ENCODE results near the gene SLC26A1. TPM values are rescaled to one million over a fixed set of nuclear protein-coding genes. Genes with fewer than 3 reads are reported as not detected.

Gene SLC26A1
- total RNA-seq, 1 experiment from 2014 or later: 0.68 TPM

- no peaks in the 10 kb centered on the region for H3K27me3 Mint-ChIP-seq (ENCODE audit: unreplicated experiment)
- intact Hi-C loops (cut with micrococcal nuclease; ENCODE audit: unreplicated experiment): no loop called here
- H3K27ac Mint-ChIP-seq (ENCODE audit: unreplicated experiment): no peak overlapping the region
- DNase-seq: no peak
- CTCF ChIA-PET: no interaction called here
- BruUV-seq (replicated peaks): no TSS peak
- no peak overlapping the region for H3K4me3 Mint-ChIP-seq (ENCODE audit: low read depth, unreplicated experiment)
- no peak for TF ChIP-seq CTCF (IDR thresholded peaks at IDR 0.05; ENCODE audit: unreplicated experiment)
- no peaks in the 10 kb centered on the region for H3K4me1 Mint-ChIP-seq (ENCODE audit: low read depth, unreplicated experiment)
- H3K9me3 Mint-ChIP-seq (ENCODE audit: low read depth, unreplicated experiment): no peaks in the 10 kb centered on the region
- peaks cover 6% of the 10 kb centered on the region for H3K36me3 Mint-ChIP-seq (ENCODE audit: insufficient read depth, unreplicated experiment)
These were observed 39.7 kb upstream of the SLC26A1 start for GRCh38 chr4:1032861-1033260.

GRCh38 chr4:1031956-1032795, 39.0 kb upstream of the SLC26A1 start:
- H3K4me1 Mint-ChIP-seq (ENCODE audit: low read depth, unreplicated experiment): no peaks in the 10 kb centered on the region
- peaks cover 10% of the 10 kb centered on the region for H3K36me3 Mint-ChIP-seq (ENCODE audit: insufficient read depth, unreplicated experiment)
- intact Hi-C loops (cut with micrococcal nuclease; ENCODE audit: unreplicated experiment): no loop called here
- H3K4me3 Mint-ChIP-seq (ENCODE audit: low read depth, unreplicated experiment): no peak overlapping the region
- no peak overlapping the region for H3K27ac Mint-ChIP-seq (ENCODE audit: unreplicated experiment)
- DNase-seq: peak; percentile 38
- H3K27me3 Mint-ChIP-seq (ENCODE audit: unreplicated experiment): no peaks in the 10 kb centered on the region
- BruUV-seq (replicated peaks): no TSS peak
- CTCF ChIA-PET: no interaction called here
- no peaks in the 10 kb centered on the region for H3K9me3 Mint-ChIP-seq (ENCODE audit: low read depth, unreplicated experiment)
- TF ChIP-seq CTCF (IDR thresholded peaks at IDR 0.05; ENCODE audit: unreplicated experiment): no peak

GRCh38 chr4:1031346-1031745, 38.1 kb upstream of the SLC26A1 start:
- H3K9me3 Mint-ChIP-seq (ENCODE audit: low read depth, unreplicated experiment): no peaks in the 10 kb centered on the region
- peaks cover 17% of the 10 kb centered on the region for H3K36me3 Mint-ChIP-seq (ENCODE audit: insufficient read depth, unreplicated experiment)
- DNase-seq: no peak
- no peak overlapping the region for H3K27ac Mint-ChIP-seq (ENCODE audit: unreplicated experiment)
- H3K4me1 Mint-ChIP-seq (ENCODE audit: low read depth, unreplicated experiment): no peaks in the 10 kb centered on the region
- no TSS peak for BruUV-seq (replicated peaks)
- intact Hi-C loops (cut with micrococcal nuclease; ENCODE audit: unreplicated experiment): no loop called here
- no peak overlapping the region for H3K4me3 Mint-ChIP-seq (ENCODE audit: low read depth, unreplicated experiment)
- no peak for TF ChIP-seq CTCF (IDR thresholded peaks at IDR 0.05; ENCODE audit: unreplicated experiment)
- no peaks in the 10 kb centered on the region for H3K27me3 Mint-ChIP-seq (ENCODE audit: unreplicated experiment)
- CTCF ChIA-PET: no interaction called here

- Mint-ChIP-seq H3K27me3 (ENCODE audit: unreplicated experiment) (no peaks in the 10 kb centered on the region), H3K27ac (ENCODE audit: unreplicated experiment) (no peak overlapping the region), H3K4me1 (ENCODE audit: low read depth, unreplicated experiment) (no peaks in the 10 kb centered on the region), H3K9me3 (ENCODE audit: low read depth, unreplicated experiment) (no peaks in the 10 kb centered on the region), H3K36me3 (ENCODE audit: insufficient read depth, unreplicated experiment) (peaks cover 21% of the 10 kb centered on the region), H3K4me3 (ENCODE audit: low read depth, unreplicated experiment) (no peak overlapping the region)
- CTCF ChIA-PET: no interaction called here
- intact Hi-C loops (cut with micrococcal nuclease; ENCODE audit: unreplicated experiment): no loop called here
- no peak for TF ChIP-seq CTCF (IDR thresholded peaks at IDR 0.05; ENCODE audit: unreplicated experiment)
- BruUV-seq (replicated peaks): no TSS peak
- no peak for DNase-seq
These were observed 37.4 kb upstream of the SLC26A1 start for GRCh38 chr4:1030559-1030958.

Data from Calu3 (cell line).